ENCODE results near the gene SLC9A4.

- TF ChIP-seq CTCF (IDR thresholded peaks at IDR 0.05; ENCODE audit: extremely low read depth in 1 of 2, insufficient read depth in 1 of 2, low read depth in 1 of 2, low read length in 2 of 2) (no peak), EZH2 (IDR thresholded peaks at IDR 0.05; ENCODE audit: borderline replicate concordance, low read depth, low read length, severe bottlenecking) (no peak), POLR2A (IDR thresholded peaks at IDR 0.05; ENCODE audit: low read depth, low read length) (no peak), POLR2AphosphoS5 (IDR thresholded peaks at IDR 0.05; ENCODE audit: insufficient read depth, low read depth, low read length) (no peak), GATA2 (IDR thresholded peaks at IDR 0.05; ENCODE audit: insufficient read depth, insufficient read length, low read depth, low read length) (no peak), MYC (IDR thresholded peaks at IDR 0.05; ENCODE audit: low read depth, low read length) (no peak), MAX (IDR thresholded peaks at IDR 0.05; ENCODE audit: insufficient read depth, insufficient read length) (no peak), FOS (IDR thresholded peaks at IDR 0.05; ENCODE audit: borderline replicate concordance, insufficient read depth, low read length) (no peak), JUN (IDR thresholded peaks at IDR 0.05; ENCODE audit: borderline replicate concordance, insufficient read depth, insufficient read length, low read depth) (no peak)
Observed at GRCh38 chr2:102438111-102438510, 34.9 kb upstream of the SLC9A4 start.

Measured in endothelial cell of umbilical vein (primary cell).